ENCODE measurements around the gene VKORC1. TPM values are rescaled to one million over a fixed set of nuclear protein-coding genes. Genes with fewer than 3 reads are reported as not detected.

Gene VKORC1
- total RNA-seq, 4 donors from 2014 or later = 43.7 to 95.5 (median 73.6) TPM

- no peak overlapping the region for H3K4me3 ChIP-seq (ENCODE audit: low read depth, poor library complexity, severe bottlenecking)
- DNase-seq (ENCODE audit: low spot score in 2 of 2) = no peak
- TF ChIP-seq POLR2A (IDR thresholded peaks at IDR 0.05) (no peak), CTCF (IDR thresholded peaks at IDR 0.05) (no peak)
- WGBS, 2 donors = 43 to 48% methylated on average over 5 of the region's 5 CpGs
- intact Hi-C loops (cut with DNase I; ENCODE audit: low total_unique reads) = no loop called here
Measured at GRCh38 chr16:31113121-31114120, 18.8 kb upstream of the VKORC1 start.

GRCh38 chr16:31112711-31113110 is 18.1 kb upstream of the VKORC1 start:
- TF ChIP-seq CTCF (IDR thresholded peaks at IDR 0.05) = no peak
- no peak for TF ChIP-seq POLR2A (IDR thresholded peaks at IDR 0.05)
- no peak for DNase-seq (ENCODE audit: low spot score in 2 of 2)
- WGBS, 2 donors = 48 to 55% methylated on average over 2 of the region's 2 CpGs
- H3K4me3 ChIP-seq (ENCODE audit: low read depth, poor library complexity, severe bottlenecking) = no peak overlapping the region
- intact Hi-C loops (cut with DNase I; ENCODE audit: low total_unique reads) = no loop called here

- intact Hi-C loops (cut with DNase I; ENCODE audit: low total_unique reads) = no loop called here
- 67 to 90% methylated on average over 22 to 23 of the region's 23 CpGs for WGBS, 2 donors
- DNase-seq (ENCODE audit: low spot score in 2 of 2) = no peak
Measured at GRCh38 chr16:31111881-31112466, 17.4 kb upstream of the VKORC1 start.

GRCh38 chr16:31110106-31111034 is 15.8 kb upstream of the VKORC1 start:
- TF ChIP-seq POLR2A (IDR thresholded peaks at IDR 0.05) (no peak), CTCF (IDR thresholded peaks at IDR 0.05) (no peak)
- H3K4me3 ChIP-seq (ENCODE audit: low read depth, poor library complexity, severe bottlenecking) = no peak overlapping the region
- 78 to 82% methylated on average over 25 to 26 of the region's 26 CpGs for WGBS, 2 donors
- intact Hi-C loops (cut with DNase I; ENCODE audit: low total_unique reads) = no loop called here
- no peak for DNase-seq (ENCODE audit: low spot score in 2 of 2)

More at GRCh38 chr16:31111881-31112466, 17.4 kb upstream of the VKORC1 start:
- no peak overlapping the region for H3K4me3 ChIP-seq (ENCODE audit: low read depth, poor library complexity, severe bottlenecking)
- TF ChIP-seq CTCF (IDR thresholded peaks at IDR 0.05) = no peak
- TF ChIP-seq POLR2A (IDR thresholded peaks at IDR 0.05) = no peak

- TF ChIP-seq CTCF (IDR thresholded peaks at IDR 0.05) = no peak
- no peak for TF ChIP-seq POLR2A (IDR thresholded peaks at IDR 0.05)
Measured at GRCh38 chr16:31109622-31110021, 15.0 kb upstream of the VKORC1 start.

More at GRCh38 chr16:31109622-31110021, 15.0 kb upstream of the VKORC1 start:
- no peak for DNase-seq (ENCODE audit: low spot score in 2 of 2)
- no peak overlapping the region for H3K4me3 ChIP-seq (ENCODE audit: low read depth, poor library complexity, severe bottlenecking)
- intact Hi-C loops (cut with DNase I; ENCODE audit: low total_unique reads) = no loop called here
- 83 to 85% methylated on average over 12 of the region's 12 CpGs for WGBS, 2 donors

Measured in lower leg skin (tissue), 4 donors.